ENCODE results near the gene DDX50.
"Not testable (repeated sequence)": the region's sequence is repeated elsewhere in the genome, so short reads cannot be mapped to it uniquely, and the experiment has no call there.

Gene DDX50

DNA sequence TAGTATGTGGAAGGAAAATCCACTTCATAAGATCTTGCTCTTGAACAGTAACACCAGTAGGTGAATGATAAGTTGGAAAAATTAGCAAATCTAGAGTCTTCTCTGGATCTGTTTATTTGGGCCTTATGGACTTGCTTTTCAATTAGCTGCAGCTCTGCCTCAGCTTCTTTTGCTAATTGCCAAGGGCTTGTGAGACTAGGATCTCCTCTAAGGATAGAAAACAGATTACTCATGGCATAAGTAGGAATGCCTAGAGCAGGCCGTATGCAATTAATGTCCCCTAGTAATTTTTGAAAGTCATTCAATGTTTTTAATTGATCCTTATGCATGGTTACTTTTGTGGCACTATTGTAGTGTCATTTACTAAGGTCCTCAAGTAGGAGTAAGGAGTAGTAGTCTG is 36.5 kb upstream of the DDX50 start:
- Histone ChIP-seq H4K20me1 (ENCODE audit: insufficient read depth) (no peaks in the 10 kb centered on the region), H3K4me2 (no peak overlapping the region), H3K4me1 (ENCODE audit: low read depth, poor library complexity, severe bottlenecking) (no peaks in the 10 kb centered on the region), H3K27ac (no peak overlapping the region), H3K9ac (no peak overlapping the region), H3K4me3 (IDR thresholded peaks at IDR 0.05; ENCODE audit: insufficient read depth, low read depth, low read length) (no peak overlapping the region), H3K27me3 (ENCODE audit: insufficient read depth, low read depth) (no peaks in the 10 kb centered on the region), H3K79me2 (ENCODE audit: insufficient read depth, low read depth) (no peaks in the 10 kb centered on the region), H3K36me3 (ENCODE audit: insufficient read depth) (no peaks in the 10 kb centered on the region), H2AFZ (ENCODE audit: low read depth) (no peak overlapping the region)
- no peak for TF ChIP-seq CTCF (conservative IDR thresholded peaks at IDR 0.05; ENCODE audit: low read depth, low read length)

DNA sequence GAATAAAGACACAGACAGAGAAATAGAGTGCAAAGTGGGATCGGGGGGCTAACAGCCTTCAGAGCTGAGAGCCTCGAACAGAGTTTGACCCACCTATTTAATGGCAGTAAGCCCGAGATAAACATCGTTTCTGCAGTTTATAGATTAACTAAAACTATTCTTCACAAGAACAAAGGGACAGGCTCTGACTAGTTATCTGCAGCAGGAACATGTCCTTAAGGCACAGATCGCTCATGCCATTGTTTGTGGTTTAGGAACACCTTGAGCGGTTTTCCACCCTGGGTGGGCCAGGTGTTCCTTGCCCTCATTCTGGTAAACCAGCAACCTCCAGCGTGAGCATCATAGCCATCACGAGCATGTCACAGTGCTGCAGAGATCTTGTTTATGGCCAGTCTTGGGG is 32.9 kb upstream of the DDX50 start:
- H3K9ac ChIP-seq; H3K4me2 ChIP-seq; H4K20me1 ChIP-seq (ENCODE audit: insufficient read depth); H3K27ac ChIP-seq; H3K4me3 ChIP-seq (IDR thresholded peaks at IDR 0.05; ENCODE audit: insufficient read depth, low read depth, low read length); H3K27me3 ChIP-seq (ENCODE audit: insufficient read depth, low read depth); H2AFZ ChIP-seq (ENCODE audit: low read depth); H3K36me3 ChIP-seq (ENCODE audit: insufficient read depth); H3K4me1 ChIP-seq (ENCODE audit: low read depth, poor library complexity, severe bottlenecking); H3K79me2 ChIP-seq (ENCODE audit: insufficient read depth, low read depth): not testable (repeated sequence)

DNA sequence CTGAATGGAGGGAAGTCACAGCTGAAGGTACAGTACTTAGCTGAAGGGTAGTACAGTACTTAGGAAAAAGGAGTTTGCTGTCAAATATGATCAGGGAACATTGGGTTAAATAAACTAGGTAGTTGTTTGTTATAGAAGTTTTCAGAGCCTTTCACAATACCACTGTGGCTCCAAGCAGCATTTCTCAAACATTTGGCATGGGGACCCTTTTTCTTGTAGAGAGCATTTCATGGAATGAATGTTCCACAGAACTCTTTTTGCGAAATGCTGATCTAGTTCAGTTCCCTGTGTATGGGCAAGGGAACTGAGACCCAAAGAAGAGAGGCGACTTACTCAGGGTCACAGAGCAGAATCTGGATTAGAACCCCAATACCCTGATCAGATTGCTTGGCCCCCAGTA is 31.5 kb upstream of the DDX50 start:
- Histone ChIP-seq H3K79me2 (ENCODE audit: insufficient read depth, low read depth) (no peaks in the 10 kb centered on the region), H3K4me3 (IDR thresholded peaks at IDR 0.05; ENCODE audit: insufficient read depth, low read depth, low read length) (no peak overlapping the region), H3K27me3 (ENCODE audit: insufficient read depth, low read depth) (no peaks in the 10 kb centered on the region), H3K4me2 (no peak overlapping the region), H3K4me1 (ENCODE audit: low read depth, poor library complexity, severe bottlenecking) (no peaks in the 10 kb centered on the region), H2AFZ (ENCODE audit: low read depth) (no peak overlapping the region), H3K9ac (no peak overlapping the region), H3K27ac (no peak overlapping the region), H4K20me1 (ENCODE audit: insufficient read depth) (no peaks in the 10 kb centered on the region), H3K36me3 (ENCODE audit: insufficient read depth) (no peaks in the 10 kb centered on the region)
- no peak for TF ChIP-seq CTCF (conservative IDR thresholded peaks at IDR 0.05; ENCODE audit: low read depth, low read length)

DNA sequence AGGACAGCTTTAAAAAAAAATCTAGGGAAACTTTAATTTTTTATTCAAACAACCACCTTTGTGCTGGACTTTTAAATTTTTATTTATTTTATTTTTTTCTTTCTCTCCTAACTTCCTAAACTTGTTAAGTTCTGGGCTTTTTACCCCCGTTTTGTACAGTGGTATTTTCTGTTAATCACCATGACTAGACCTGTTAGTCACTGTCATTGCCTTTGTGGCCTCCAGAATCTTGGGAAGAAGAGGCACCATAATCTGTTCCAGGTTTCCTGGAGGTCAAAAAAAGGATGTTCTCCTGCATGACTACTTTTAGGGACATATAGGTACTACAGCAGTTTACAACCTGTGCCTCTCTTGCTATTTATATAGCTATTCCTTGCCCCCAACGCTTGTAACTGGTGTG is 31.1 kb upstream of the DDX50 start:
- no peak overlapping the region for H3K27ac ChIP-seq
- H3K4me2 ChIP-seq = no peak overlapping the region
- no peaks in the 10 kb centered on the region for H3K4me1 ChIP-seq (ENCODE audit: low read depth, poor library complexity, severe bottlenecking)
- no peaks in the 10 kb centered on the region for H4K20me1 ChIP-seq (ENCODE audit: insufficient read depth)
- H3K79me2 ChIP-seq (ENCODE audit: insufficient read depth, low read depth) = no peaks in the 10 kb centered on the region
- no peak for TF ChIP-seq CTCF (conservative IDR thresholded peaks at IDR 0.05; ENCODE audit: low read depth, low read length)
- H3K27me3 ChIP-seq (ENCODE audit: insufficient read depth, low read depth) = no peaks in the 10 kb centered on the region
- H3K4me3 ChIP-seq (IDR thresholded peaks at IDR 0.05; ENCODE audit: insufficient read depth, low read depth, low read length) = no peak overlapping the region
- no peak overlapping the region for H3K9ac ChIP-seq
- no peak overlapping the region for H2AFZ ChIP-seq (ENCODE audit: low read depth)
- H3K36me3 ChIP-seq (ENCODE audit: insufficient read depth) = no peaks in the 10 kb centered on the region

GRCh38 chr10:68870545-68871104 is 30.5 kb upstream of the DDX50 start:
- no peak overlapping the region for H3K4me2 ChIP-seq
- no peaks in the 10 kb centered on the region for H3K79me2 ChIP-seq (ENCODE audit: insufficient read depth, low read depth)
- H2AFZ ChIP-seq (ENCODE audit: low read depth) = no peak overlapping the region
- no peak overlapping the region for H3K4me3 ChIP-seq (IDR thresholded peaks at IDR 0.05; ENCODE audit: insufficient read depth, low read depth, low read length)
- no peaks in the 10 kb centered on the region for H3K27me3 ChIP-seq (ENCODE audit: insufficient read depth, low read depth)
- TF ChIP-seq CTCF (conservative IDR thresholded peaks at IDR 0.05; ENCODE audit: low read depth, low read length) = no peak
- no peaks in the 10 kb centered on the region for H3K36me3 ChIP-seq (ENCODE audit: insufficient read depth)
- H4K20me1 ChIP-seq (ENCODE audit: insufficient read depth) = no peaks in the 10 kb centered on the region
- no peaks in the 10 kb centered on the region for H3K4me1 ChIP-seq (ENCODE audit: low read depth, poor library complexity, severe bottlenecking)
- no peak overlapping the region for H3K9ac ChIP-seq
- H3K27ac ChIP-seq = no peak overlapping the region

All from KMS-11 (cell line).